Measurements from ENCODE around the gene CCDC24. TPM values are rescaled to one million over a fixed set of nuclear protein-coding genes. Genes with fewer than 3 reads are reported as not detected.

CCDC24 gene
- total and polyA plus RNA-seq, 2 of the 13 experiments (the other 11 are each of a cell fraction or from before 2014, with no cell fraction given): 1.4 to 2.9 TPM

GRCh38 chr1:43986712-43987111 lies 4.7 kb upstream of the CCDC24 start (continued):
- TF ChIP-seq STAT6 (CRISPR knock-in tag; IDR thresholded peaks at IDR 0.05; ENCODE audit: borderline replicate concordance) (no peak), ZNF816 (CRISPR knock-in tag; IDR thresholded peaks at IDR 0.05; ENCODE audit: borderline replicate concordance) (no peak), SMC3 (IDR thresholded peaks at IDR 0.05; ENCODE audit: low read length) (peak; percentile 14; the same call in 1 of the 2 replicates), ZNF607 (CRISPR knock-in tag; IDR thresholded peaks at IDR 0.05; ENCODE audit: borderline replicate concordance) (0 out of 2 replicates have a peak, but pooled peaks have one; percentile 39), ZFP91 (CRISPR knock-in tag; IDR thresholded peaks at IDR 0.05; ENCODE audit: borderline replicate concordance) (peak; percentile 20; the same call in 1 of the 2 replicates), POLR2A (IDR thresholded peaks at IDR 0.05; ENCODE audit: insufficient read depth in 1 of 2, low read depth in 2 of 2, low read length in 2 of 2) (no peak), ZNF160 (CRISPR knock-in tag; IDR thresholded peaks at IDR 0.05) (no peak), FOXO1 (CRISPR knock-in tag; IDR thresholded peaks at IDR 0.05) (no peak), BORCS8-MEF2B (CRISPR knock-in tag; IDR thresholded peaks at IDR 0.05) (peak; percentile 45; the same call in 1 of the 2 replicates), HCFC1 (IDR thresholded peaks at IDR 0.05; ENCODE audit: low read depth, low read length) (no peak), XBP1 (CRISPR knock-in tag; IDR thresholded peaks at IDR 0.05) (no peak)
- TF ChIP-seq, protein P1, sequence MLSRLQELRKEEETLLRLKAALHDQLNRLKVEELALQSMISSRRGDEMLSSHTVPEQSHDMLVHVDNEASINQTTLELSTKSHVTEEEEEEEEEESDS (CRISPR knock-in tag; IDR thresholded peaks at IDR 0.05; ENCODE audit: borderline replicate concordance): no peak
- TF ChIP-seq, protein P2, sequence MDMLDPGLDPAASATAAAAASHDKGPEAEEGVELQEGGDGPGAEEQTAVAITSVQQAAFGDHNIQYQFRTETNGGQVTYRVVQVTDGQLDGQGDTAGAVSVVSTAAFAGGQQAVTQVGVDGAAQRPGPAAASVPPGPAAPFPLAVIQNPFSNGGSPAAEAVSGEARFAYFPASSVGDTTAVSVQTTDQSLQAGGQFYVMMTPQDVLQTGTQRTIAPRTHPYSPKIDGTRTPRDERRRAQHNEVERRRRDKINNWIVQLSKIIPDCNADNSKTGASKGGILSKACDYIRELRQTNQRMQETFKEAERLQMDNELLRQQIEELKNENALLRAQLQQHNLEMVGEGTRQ (IDR thresholded peaks at IDR 0.05; ENCODE audit: low read depth, low read length): no peak
- TF ChIP-seq, protein P2 (CRISPR knock-in tag; IDR thresholded peaks at IDR 0.05; ENCODE audit: borderline replicate concordance): no peak

Data from HepG2 (cell line).